Measurements from ENCODE around the gene CYFIP2. TPM values are rescaled to one million over a fixed set of nuclear protein-coding genes. Genes with fewer than 3 reads are reported as not detected.

CYFIP2 gene
- total RNA-seq, 1 donor from 2014 or later: 59.2 TPM

GRCh38 chr5:157362012-157362411 lies 96.1 kb downstream of the CYFIP2 start:
- no peak for TF ChIP-seq CTCF (conservative IDR thresholded peaks at IDR 0.05; ENCODE audit: low read depth, low read length)
- H3K4me3 ChIP-seq (ENCODE audit: low read depth, low read length): no peak overlapping the region
- no peak for DNase-seq (ENCODE audit: low read depth)

- TF ChIP-seq CTCF (conservative IDR thresholded peaks at IDR 0.05; ENCODE audit: low read depth, low read length): no peak
- H3K4me3 ChIP-seq (ENCODE audit: low read depth, low read length): no peak overlapping the region
- DNase-seq (ENCODE audit: low read depth): no peak
Measured at GRCh38 chr5:157362502-157362901, 96.6 kb downstream of the CYFIP2 start.

DNA sequence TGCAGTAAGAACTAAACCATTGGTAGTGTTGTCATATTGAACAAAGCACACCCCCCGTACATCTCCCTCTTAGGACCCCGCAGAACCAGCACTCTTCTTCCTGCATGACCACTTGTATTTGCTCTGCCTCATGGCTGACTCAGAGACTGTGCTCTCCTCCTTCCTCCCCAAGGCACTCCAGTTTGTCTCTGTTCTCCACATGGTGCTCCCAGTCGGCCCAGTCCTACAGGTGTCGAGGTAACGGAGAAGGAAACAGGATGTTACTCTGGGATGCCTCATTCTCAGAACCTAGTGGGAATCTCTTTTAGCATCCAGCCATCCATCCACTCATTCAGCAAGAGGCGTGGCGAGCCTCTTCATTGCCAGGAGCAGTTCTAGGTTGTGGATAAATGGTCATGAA lies 97.1 kb downstream of the CYFIP2 start:
- TF ChIP-seq CTCF (conservative IDR thresholded peaks at IDR 0.05; ENCODE audit: low read depth, low read length): no peak
- DNase-seq (ENCODE audit: low read depth): no peak
- no peak overlapping the region for H3K4me3 ChIP-seq (ENCODE audit: low read depth, low read length)

DNA sequence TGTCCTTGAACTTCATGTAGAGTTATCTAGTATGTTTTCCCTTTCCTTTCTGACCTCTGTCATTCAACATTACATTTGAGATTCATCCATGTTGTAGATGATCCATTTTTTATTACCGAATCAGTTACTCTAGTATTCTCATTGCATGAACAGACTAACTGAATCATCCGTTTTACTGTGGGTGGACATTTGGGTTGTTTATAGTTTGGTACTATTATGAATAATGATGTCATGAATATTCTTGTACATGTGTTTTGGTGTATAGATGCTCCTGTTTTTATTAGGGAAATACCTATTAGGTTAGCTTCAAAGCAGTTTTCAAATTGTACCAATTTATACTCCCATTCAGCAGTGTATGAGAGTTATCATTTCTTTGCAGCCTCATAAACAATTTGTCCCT lies 99.8 kb downstream of the CYFIP2 start:
- TF ChIP-seq CTCF (conservative IDR thresholded peaks at IDR 0.05; ENCODE audit: low read depth, low read length): no peak
- H3K4me3 ChIP-seq (ENCODE audit: low read depth, low read length): no peak overlapping the region
- no peak for DNase-seq (ENCODE audit: low read depth)

GRCh38 chr5:157366741-157367674 lies 101.1 kb downstream of the CYFIP2 start:
- H3K4me3 ChIP-seq (ENCODE audit: low read depth, low read length): no peak overlapping the region
- TF ChIP-seq CTCF (conservative IDR thresholded peaks at IDR 0.05; ENCODE audit: low read depth, low read length): peak; percentile 62
- no peak for DNase-seq (ENCODE audit: low read depth)

DNA sequence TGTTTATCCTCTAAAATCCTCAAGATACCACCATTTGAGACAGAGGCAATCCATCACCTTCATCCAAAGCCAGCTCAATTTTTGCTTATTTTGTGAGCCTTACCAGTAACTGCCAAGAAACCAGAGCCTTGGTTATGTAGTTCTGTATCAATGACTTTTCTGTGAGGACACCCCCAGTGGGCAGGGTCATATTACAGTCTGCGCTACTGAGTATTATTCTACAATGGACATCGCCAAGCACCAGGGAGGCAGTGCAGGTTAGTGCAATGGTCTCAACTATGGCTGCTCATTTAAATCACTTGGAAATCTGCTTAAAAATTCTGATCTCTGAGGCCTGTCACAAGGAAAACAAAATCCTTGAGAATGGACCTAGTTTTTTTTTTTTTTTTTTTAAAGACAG lies 103.6 kb downstream of the CYFIP2 start:
- DNase-seq (ENCODE audit: low read depth): no peak
- H3K4me3 ChIP-seq (ENCODE audit: low read depth, low read length): no peak overlapping the region
- no peak for TF ChIP-seq CTCF (conservative IDR thresholded peaks at IDR 0.05; ENCODE audit: low read depth, low read length)

DNA sequence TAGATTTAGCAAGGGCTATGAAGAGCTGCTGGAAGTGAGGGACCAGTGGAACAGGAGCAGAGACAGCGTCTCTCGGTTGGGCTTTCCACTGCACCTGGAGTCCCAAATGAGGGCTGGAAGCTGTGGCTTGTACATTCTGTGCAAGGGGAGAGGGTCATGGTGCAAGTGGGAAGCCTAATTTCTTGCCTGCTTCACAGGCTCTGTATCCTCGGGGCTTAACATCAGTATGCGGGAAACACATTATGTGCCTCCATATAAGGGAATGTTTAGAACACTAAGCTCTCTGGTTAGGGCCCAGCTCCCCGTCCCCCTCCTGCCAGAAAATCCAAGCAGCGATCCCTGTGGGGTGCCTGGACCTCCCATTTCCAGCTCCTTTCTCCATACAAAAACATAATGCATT lies 105.0 kb downstream of the CYFIP2 start:
- DNase-seq (ENCODE audit: low read depth): no peak
- no peak overlapping the region for H3K4me3 ChIP-seq (ENCODE audit: low read depth, low read length)
- no peak for TF ChIP-seq CTCF (conservative IDR thresholded peaks at IDR 0.05; ENCODE audit: low read depth, low read length)
